Measurements from ENCODE around the gene DGKG. TPM values are rescaled to one million over a fixed set of nuclear protein-coding genes. Genes with fewer than 3 reads are reported as not detected.

The DGKG gene
- total and polyA plus RNA-seq, 9 of the 15 experiments (the other 6 are each of a cell fraction or from before 2014, with no cell fraction given), result 0.01 to 0.36 (median 0.15) TPM

DNA sequence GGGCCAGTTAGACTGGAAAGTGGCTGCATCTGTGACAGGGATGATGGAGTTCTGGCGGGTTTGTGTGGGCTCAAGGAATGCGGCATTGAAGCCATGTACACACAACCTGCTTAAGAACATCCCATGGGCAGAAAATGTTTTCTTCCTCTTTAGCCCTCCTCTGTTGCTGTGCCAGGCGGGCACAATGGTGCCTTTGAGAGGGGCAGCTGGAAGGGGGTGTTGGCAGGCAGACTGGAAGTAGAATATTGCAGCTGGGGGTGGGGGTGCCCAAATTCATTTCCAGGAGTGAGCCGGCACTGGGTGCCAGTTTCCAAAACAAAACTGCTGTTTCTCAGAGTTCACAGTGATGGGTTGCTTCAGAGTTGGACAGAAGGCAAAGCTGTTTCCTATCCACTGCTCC, 161.3 kb downstream of the DGKG start (continued):
- TF ChIP-seq YBX1 (IDR thresholded peaks at IDR 0.05), result no peak
- TF ChIP-seq PCBP1 (IDR thresholded peaks at IDR 0.05; ENCODE audit: low read depth, low read length, poor library complexity, severe bottlenecking), result no peak
- TF ChIP-seq, protein P1, sequence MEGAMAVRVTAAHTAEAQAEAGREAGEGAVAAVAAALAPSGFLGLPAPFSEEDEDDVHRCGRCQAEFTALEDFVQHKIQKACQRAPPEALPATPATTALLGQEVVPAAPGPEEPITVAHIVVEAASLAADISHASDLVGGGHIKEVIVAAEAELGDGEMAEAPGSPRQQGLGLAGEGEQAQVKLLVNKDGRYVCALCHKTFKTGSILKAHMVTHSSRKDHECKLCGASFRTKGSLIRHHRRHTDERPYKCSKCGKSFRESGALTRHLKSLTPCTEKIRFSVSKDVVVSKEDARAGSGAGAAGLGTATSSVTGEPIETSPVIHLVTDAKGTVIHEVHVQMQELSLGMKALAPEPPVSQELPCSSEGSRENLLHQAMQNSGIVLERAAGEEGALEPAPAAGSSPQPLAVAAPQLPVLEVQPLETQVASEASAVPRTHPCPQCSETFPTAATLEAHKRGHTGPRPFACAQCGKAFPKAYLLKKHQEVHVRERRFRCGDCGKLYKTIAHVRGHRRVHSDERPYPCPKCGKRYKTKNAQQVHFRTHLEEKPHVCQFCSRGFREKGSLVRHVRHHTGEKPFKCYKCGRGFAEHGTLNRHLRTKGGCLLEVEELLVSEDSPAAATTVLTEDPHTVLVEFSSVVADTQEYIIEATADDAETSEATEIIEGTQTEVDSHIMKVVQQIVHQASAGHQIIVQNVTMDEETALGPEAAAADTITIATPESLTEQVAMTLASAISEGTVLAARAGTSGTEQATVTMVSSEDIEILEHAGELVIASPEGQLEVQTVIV (CRISPR knock-in tag; IDR thresholded peaks at IDR 0.05; ENCODE audit: borderline replicate concordance), result no peak

DNA sequence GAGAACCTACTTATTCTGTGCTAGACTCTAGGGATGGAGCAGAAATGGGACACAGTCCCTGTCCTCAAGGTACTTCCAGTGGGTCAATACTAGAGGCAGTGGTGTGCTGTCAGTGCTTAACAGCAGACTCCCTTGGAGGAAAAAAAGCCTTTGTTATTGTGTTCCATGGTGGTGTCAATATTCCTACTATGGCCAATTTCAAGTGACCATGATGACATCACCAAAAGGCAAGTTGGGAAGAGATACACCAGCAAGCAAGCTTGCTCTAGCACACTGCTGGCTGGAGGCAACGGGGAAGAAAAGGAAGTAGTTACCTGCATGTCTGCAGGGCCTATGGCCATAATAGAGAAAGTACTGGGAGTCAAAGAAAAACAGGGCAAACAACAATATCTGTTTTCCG, 163.6 kb downstream of the DGKG start:
- POLR2A ChIA-PET, result interaction anchor here (0.5 kb wide), 1 partner anchor 100 kb away, joined by 3 read pairs; no protein-coding TSS in a partner anchor
- no peak overlapping the region for H3K4me2 ChIP-seq (ENCODE audit: insufficient read depth, low read length)
- WGBS (ENCODE audit: insufficient coverage, low coverage, missing lambda C conversion rate), result 0% methylated on average over 2 of the region's 2 CpGs
- H3K27ac ChIP-seq (ENCODE audit: extremely low read depth, low read depth, low read length), result no peak overlapping the region
- no peak overlapping the region for H2AFZ ChIP-seq (ENCODE audit: low read depth, low read length)
- H4K20me1 ChIP-seq (replicated peaks; ENCODE audit: control insufficient read depth, insufficient read depth, low read length), result peaks cover 3% of the 10 kb centered on the region; the same call in 1 of the 2 replicates
- DNase-seq (ENCODE audit: extremely low read depth in 1 of 4, low spot score in 3 of 4) (no peak), ATAC-seq (no peak), FAIRE-seq (peak; percentile 23)
- intact Hi-C loops (cut with micrococcal nuclease) (no loop called here), in situ Hi-C loops (cut with MboI) (no loop called here)
- TF ChIP-seq ZNF184 (CRISPR knock-in tag; IDR thresholded peaks at IDR 0.05) (no peak), NFIC (IDR thresholded peaks at IDR 0.05) (no peak), ATF3 (IDR thresholded peaks at IDR 0.05) (peak; percentile 39; the same call in 1 of the 2 replicates), ATF3 (CRISPR knock-in tag; conservative IDR thresholded peaks at IDR 0.05) (no peak)
- CTCF ChIA-PET (ENCODE audit: low intra/inter-chr PET ratio), result no interaction called here
- no peaks in the 10 kb centered on the region for H3K9me3 ChIP-seq (replicated peaks; ENCODE audit: control insufficient read depth, insufficient read depth, low read depth, low read length)
- H3K4me1 ChIP-seq (replicated peaks in 1 of 2; ENCODE audit: control insufficient read depth in 2 of 2, insufficient read depth in 2 of 2, low read length in 2 of 2), result peaks cover 0 to 9% of the 10 kb centered on the region in 2 experiments; a peak in 2 of 5 replicates
- H3K36me3 ChIP-seq (ENCODE audit: control insufficient read depth, insufficient read depth, low read length), result no peaks in the 10 kb centered on the region
- no peak overlapping the region for H3K4me3 ChIP-seq
- H3K79me2 ChIP-seq (ENCODE audit: control insufficient read depth, insufficient read depth, low read length), result no peaks in the 10 kb centered on the region
- BruUV-seq (replicated peaks), result no TSS peak
- H3K27me3 ChIP-seq (ENCODE audit: control insufficient read depth in 2 of 2, insufficient read depth in 2 of 2, low read length in 2 of 2), result peaks cover 33 to 53% of the 10 kb centered on the region in 2 experiments
- H3K9me1 ChIP-seq (ENCODE audit: control insufficient read depth, insufficient read depth, low read length), result no peaks in the 10 kb centered on the region
- no peak overlapping the region for H3K9ac ChIP-seq (ENCODE audit: insufficient read depth in 1 of 2, low read depth in 2 of 2, low read length in 2 of 2)
